GM12878 (cell line): ENCODE measurements around the gene COQ10B. TPM values are rescaled to one million over a fixed set of nuclear protein-coding genes. Genes with fewer than 3 reads are reported as not detected.

Source experiments
- CREM ChIP-seq: IDR thresholded peaks from 2 replicates; pipeline ENCODE4 v1.6.1; 2014; ENCODE audit warnings: antibody characterized with exemption, low read depth
- EGR1 ChIP-seq, 2 experiments: IDR thresholded peaks; 1 replicate in 1 of 2; 2 replicates in 1 of 2; pipeline ENCODE4 v1.6.1; 2011 to 2012; ENCODE audit warnings: low read depth in 2 of 2, low read length in 2 of 2, borderline replicate concordance in 1 of 2, mild to moderate bottlenecking in 1 of 2, moderate library complexity in 1 of 2
- JUNB ChIP-seq: IDR thresholded peaks from 2 replicates; pipeline ENCODE4 v1.6.1; 2016; ENCODE audit warnings: antibody characterized with exemption, mild to moderate bottlenecking
- KAT2A ChIP-seq: conservative IDR thresholded peaks from 2 replicates; pipeline ENCODE4 v1.6.1; 2011; ENCODE audit warnings: low read depth, low read length; ENCODE audit not compliant: control insufficient read depth
- NFYA ChIP-seq: IDR thresholded peaks from 2 replicates; pipeline ENCODE4 v1.6.1; 2011; ENCODE audit warnings: low read depth, mild to moderate bottlenecking, low read length, improper control_type of control experiment, borderline replicate concordance
- NRF1 ChIP-seq: conservative IDR thresholded peaks from 2 replicates; pipeline ENCODE4 v1.6.1; 2011; ENCODE audit warnings: mild to moderate bottlenecking, low read depth, low read length, improper control_type of control experiment
- SPI1 ChIP-seq: IDR thresholded peaks from 2 replicates; pipeline ENCODE4 v1.6.1; 2011; ENCODE audit warnings: low read depth, mild to moderate bottlenecking, low read length, moderate library complexity, borderline replicate concordance; ENCODE audit not compliant: insufficient read depth
- YBX1 ChIP-seq: fragments of 450-650 bp; IDR thresholded peaks from 2 replicates; pipeline ENCODE4 v1.6.1; 2016; ENCODE audit warnings: antibody characterized with exemption
- polyA plus RNA-seq, 11 experiments: library from polyadenylated mRNA; depleted of rRNA in 4 of 11; unstranded in 6 of 11; stranded (reverse) in 5 of 11; fragments of >200 nt; fragmentation: Nextera tagmentation in 4 of 11; fragmentation: Illumina TruSeq in 1 of 11; extraction: Ambion mirVana in 4 of 11; extraction: Trizol in 1 of 11; gene quantifications; 1 replicate in 1 of 11; 2 replicates in 10 of 11; pipeline versions ENCODE4 v1.2.1 to v1.2.3, GENCODE V29; 2011 to 2016; ENCODE audit warnings: inconsistent platforms in 2 of 11, missing spikeins in 2 of 11, low read depth in 1 of 11
- total RNA-seq, 4 experiments: library from RNA; depleted of rRNA in 3 of 4; stranded (reverse); fragments of >200 nt in 3 of 4; fragmentation: Illumina TruSeq in 1 of 4; extraction: Trizol in 1 of 4; gene quantifications; 2 replicates each; pipeline versions ENCODE4 v1.2.1 to v1.2.3, GENCODE V29; 2013 to 2021
- TF ChIP-seq, protein P1 (sequence below): fragments of 450-650 bp; IDR thresholded peaks from 2 replicates; pipeline ENCODE4 v1.6.1; 2017; ENCODE audit warnings: mild to moderate bottlenecking, moderate library complexity

Gene COQ10B
- total and polyA plus RNA-seq, 10 of the 15 experiments (the other 5 are each of a cell fraction or from before 2014, with no cell fraction given): 3.6 to 23.2 (median 13.2) TPM

DNA sequence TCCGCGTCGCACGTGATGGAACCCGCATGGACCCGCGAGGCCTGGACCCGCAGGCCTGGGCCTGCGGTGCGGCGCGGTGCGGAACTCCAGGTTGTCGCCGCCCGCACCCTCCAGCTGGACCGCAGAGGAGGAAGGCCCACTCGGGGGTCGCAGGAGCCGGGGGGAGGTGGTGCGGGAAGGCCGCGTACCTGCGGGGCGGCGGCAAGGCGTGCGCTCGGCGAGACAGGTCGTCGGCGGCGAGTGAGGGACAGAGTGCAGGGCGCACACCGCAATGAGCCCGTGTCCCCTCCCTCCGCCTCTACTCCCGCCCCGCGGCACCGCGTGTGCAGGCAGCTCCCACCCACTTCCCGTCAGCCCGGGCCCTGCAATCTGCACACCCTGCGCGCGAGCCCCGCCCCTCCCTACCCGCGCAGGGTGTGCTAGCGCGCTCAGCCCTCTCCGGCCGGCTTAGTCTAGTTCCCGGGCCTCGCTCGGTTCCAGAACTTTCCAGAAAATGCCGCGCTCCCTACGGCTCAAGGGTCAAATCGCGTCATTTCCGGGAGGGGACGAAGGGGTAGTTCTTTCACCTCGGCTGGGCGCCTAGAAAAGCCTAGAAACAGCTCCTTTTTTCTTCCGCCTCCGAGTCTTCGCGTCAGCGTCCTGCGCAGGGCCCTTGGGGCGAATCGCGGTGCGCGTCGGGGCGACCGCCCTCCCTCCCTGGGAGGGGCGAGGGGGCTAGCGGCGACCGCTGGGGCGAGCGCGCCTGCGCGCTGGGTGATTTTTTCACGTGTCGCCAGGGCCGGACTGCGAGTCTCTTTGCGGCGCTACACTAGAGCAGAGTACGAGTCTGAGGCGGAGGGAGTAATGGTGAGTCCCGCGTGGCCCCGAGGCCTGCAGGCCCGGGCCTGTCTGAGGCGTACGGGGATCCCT, 46.5 kb downstream of the COQ10B start, which contains the start of the genes HSPD1 and HSPE1 (continued):
- TF ChIP-seq YBX1 (peak; percentile 98), EGR1 (IDR thresholded peaks at IDR 0.05; ENCODE audit: borderline replicate concordance in 1 of 2, low read depth in 2 of 2, low read length in 2 of 2) (peak in 1 of 2 experiments; percentile 66; a peak in 1 of 3 replicates), NFYA (no peak), JUNB (peak; percentile 81), KAT2A (no peak), CREM (peak; percentile 97), NRF1 (peak; percentile 81), SPI1 (peak; percentile 68)
- TF ChIP-seq, protein P1, sequence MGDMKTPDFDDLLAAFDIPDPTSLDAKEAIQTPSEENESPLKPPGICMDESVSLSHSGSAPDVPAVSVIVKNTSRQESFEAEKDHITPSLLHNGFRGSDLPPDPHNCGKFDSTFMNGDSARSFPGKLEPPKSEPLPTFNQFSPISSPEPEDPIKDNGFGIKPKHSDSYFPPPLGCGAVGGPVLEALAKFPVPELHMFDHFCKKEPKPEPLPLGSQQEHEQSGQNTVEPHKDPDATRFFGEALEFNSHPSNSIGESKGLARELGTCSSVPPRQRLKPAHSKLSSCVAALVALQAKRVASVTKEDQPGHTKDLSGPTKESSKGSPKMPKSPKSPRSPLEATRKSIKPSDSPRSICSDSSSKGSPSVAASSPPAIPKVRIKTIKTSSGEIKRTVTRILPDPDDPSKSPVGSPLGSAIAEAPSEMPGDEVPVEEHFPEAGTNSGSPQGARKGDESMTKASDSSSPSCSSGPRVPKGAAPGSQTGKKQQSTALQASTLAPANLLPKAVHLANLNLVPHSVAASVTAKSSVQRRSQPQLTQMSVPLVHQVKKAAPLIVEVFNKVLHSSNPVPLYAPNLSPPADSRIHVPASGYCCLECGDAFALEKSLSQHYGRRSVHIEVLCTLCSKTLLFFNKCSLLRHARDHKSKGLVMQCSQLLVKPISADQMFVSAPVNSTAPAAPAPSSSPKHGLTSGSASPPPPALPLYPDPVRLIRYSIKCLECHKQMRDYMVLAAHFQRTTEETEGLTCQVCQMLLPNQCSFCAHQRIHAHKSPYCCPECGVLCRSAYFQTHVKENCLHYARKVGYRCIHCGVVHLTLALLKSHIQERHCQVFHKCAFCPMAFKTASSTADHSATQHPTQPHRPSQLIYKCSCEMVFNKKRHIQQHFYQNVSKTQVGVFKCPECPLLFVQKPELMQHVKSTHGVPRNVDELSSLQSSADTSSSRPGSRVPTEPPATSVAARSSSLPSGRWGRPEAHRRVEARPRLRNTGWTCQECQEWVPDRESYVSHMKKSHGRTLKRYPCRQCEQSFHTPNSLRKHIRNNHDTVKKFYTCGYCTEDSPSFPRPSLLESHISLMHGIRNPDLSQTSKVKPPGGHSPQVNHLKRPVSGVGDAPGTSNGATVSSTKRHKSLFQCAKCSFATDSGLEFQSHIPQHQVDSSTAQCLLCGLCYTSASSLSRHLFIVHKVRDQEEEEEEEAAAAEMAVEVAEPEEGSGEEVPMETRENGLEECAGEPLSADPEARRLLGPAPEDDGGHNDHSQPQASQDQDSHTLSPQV: peak; percentile 83
- TF ChIP-seq, all 136 proteins: peak for 90
